Fibroblast of villous mesenchyme (primary cell): Measurements from ENCODE around the gene ATRN. TPM values are rescaled to one million over a fixed set of nuclear protein-coding genes. Genes with fewer than 3 reads are reported as not detected.
A peak's percentile ranks its signal among the peaks of the same experiment; 100 is the strongest.

Source experiments
- DNase-seq: peaks from one replicate; pipeline ENCODE4 v3.0.0-alpha.2; 2010; ENCODE audit warnings: low read depth
- H3K4me3 ChIP-seq: 2 replicates; pipeline ENCODE4 v1.5.1; 2011; ENCODE audit warnings: low read depth, mild to moderate bottlenecking, low read length
- CTCF ChIP-seq: IDR thresholded peaks from 2 replicates; pipeline ENCODE4 v1.5.1; 2012; ENCODE audit warnings: low read depth, mild to moderate bottlenecking, low read length; ENCODE audit not compliant: insufficient read depth
- total RNA-seq: library from RNA; depleted of rRNA; stranded (reverse); fragments of >200 nt; gene quantifications from 2 replicates; pipeline ENCODE4 v1.2.3, GENCODE V29; 2012

The ATRN gene
- total RNA-seq, 1 donor = 39.3 TPM

DNA sequence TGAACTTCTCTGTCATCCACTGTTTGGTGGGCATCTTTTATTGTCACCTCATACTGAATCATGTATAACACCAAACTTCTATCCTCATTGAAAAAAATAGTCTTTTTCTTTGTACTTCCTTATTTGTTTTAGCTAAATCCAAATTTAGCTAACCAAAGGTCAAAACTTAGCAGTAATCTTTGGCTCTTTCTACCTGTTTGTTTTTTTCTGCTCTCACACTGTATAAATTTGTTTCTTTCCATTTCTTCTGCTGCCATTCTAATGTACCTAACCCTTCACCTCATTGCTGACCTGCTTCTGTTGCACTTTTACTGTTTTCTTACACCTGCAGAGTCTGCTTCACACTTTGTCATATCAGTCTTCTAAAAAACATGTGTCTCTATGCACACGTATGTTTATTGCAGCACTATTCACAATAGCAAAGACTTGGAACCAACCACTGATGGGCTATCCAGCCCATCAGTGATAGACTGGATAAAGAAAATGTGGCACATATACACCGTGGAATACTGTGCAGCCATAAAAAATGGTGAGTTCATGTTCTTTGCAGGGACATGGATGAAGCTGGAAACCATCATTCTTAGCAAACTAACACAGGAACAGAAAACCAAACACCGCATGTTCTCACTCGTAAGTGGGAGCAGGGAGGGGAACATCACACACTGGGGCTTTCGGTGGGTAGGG, 7.2 kb downstream of the ATRN start:
- no peak for TF ChIP-seq CTCF
- no peak for DNase-seq
- no peak overlapping the region for H3K4me3 ChIP-seq

GRCh38 chr20:3479025-3479424, 8.2 kb downstream of the ATRN start:
- no peak for TF ChIP-seq CTCF
- H3K4me3 ChIP-seq = no peak overlapping the region
- DNase-seq = no peak

- TF ChIP-seq CTCF = no peak
- H3K4me3 ChIP-seq = no peak overlapping the region
- DNase-seq = no peak
Observed at GRCh38 chr20:3479759-3480615, 9.2 kb downstream of the ATRN start.

DNA sequence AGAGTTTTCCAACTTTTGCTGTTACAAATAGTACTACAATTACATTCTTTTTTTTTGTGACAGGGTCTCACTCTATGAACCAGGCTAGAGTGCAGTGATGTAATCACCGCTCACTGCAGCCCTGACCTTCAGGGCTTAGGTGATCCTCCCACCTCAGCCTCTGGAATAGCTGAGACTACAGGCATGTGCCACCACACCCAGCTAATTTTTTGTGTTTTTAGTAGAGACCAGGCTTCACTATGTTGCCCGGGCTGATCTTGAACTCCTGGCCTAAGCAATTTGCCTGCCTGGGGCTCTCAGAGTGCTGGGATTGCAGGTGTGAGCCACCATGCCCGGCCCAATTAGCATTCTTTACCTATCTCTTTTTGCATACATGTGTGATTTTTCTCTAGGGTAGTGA, 12.5 kb downstream of the ATRN start:
- H3K4me3 ChIP-seq = no peak overlapping the region
- TF ChIP-seq CTCF = no peak
- DNase-seq = no peak

GRCh38 chr20:3483784-3484183, 13.0 kb downstream of the ATRN start:
- DNase-seq = peak; percentile 9
- TF ChIP-seq CTCF = no peak
- H3K4me3 ChIP-seq = no peak overlapping the region

- TF ChIP-seq CTCF = no peak
- DNase-seq = no peak
- H3K4me3 ChIP-seq = no peak overlapping the region
Observed at GRCh38 chr20:3485913-3486312, 15.1 kb downstream of the ATRN start.
